ENCODE results near the gene TPRX2.

DNA sequence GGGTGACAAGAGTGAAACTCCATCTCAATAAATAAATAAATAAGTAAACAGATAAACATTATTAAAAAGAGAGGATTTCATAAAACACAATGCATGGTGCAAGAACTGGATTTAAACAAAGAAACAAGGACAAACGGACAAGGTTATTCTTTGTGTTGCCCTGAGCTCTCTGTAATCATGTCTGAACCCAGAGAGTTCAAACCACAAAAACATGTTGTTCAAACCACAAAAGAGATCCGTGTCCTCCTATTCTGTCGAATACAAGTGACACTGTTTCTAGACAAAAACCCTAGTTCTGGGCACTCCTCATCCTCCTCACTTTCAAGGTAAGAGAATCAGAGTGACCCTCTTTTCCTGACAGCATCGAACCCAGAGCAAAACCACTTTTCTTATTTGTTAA lies 4.6 kb upstream of the TPRX2 start:
- TF ChIP-seq, protein P1, sequence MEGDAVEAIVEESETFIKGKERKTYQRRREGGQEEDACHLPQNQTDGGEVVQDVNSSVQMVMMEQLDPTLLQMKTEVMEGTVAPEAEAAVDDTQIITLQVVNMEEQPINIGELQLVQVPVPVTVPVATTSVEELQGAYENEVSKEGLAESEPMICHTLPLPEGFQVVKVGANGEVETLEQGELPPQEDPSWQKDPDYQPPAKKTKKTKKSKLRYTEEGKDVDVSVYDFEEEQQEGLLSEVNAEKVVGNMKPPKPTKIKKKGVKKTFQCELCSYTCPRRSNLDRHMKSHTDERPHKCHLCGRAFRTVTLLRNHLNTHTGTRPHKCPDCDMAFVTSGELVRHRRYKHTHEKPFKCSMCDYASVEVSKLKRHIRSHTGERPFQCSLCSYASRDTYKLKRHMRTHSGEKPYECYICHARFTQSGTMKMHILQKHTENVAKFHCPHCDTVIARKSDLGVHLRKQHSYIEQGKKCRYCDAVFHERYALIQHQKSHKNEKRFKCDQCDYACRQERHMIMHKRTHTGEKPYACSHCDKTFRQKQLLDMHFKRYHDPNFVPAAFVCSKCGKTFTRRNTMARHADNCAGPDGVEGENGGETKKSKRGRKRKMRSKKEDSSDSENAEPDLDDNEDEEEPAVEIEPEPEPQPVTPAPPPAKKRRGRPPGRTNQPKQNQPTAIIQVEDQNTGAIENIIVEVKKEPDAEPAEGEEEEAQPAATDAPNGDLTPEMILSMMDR (IDR thresholded peaks at IDR 0.05; ENCODE audit: low read length): no peak
- no peak for TF ChIP-seq EZH2phosphoT487 (IDR thresholded peaks at IDR 0.05; ENCODE audit: low read length)

Data from MM.1S (cell line).